Measurements from ENCODE around the gene HSF5. TPM values are rescaled to one million over a fixed set of nuclear protein-coding genes. Genes with fewer than 3 reads are reported as not detected.

HSF5 gene
- under 0.01 TPM in 2 replicates for total RNA-seq

GRCh38 chr17:58487589-58488427, at the start of gene HSF5:
Gene HSF5 (minus strand): TSS chr17:58488408. CDS start chr17:58488274, 134 bp downstream.

GRCh38 chr17:58513965-58514769, 26.0 kb upstream of the HSF5 start, which contains the start of gene MTMR4:
Gene MTMR4 (minus strand): TSS chr17:58514638. CDS start chr17:58514407, 231 bp downstream.

GRCh38 chr17:58417300-58418092, 70.7 kb downstream of the HSF5 start, which contains the start of gene RNF43:
Gene RNF43 (minus strand): TSS chr17:58417534. CDS start chr17:58415577, 1,957 bp downstream.

Other genes with a start within 250 kb of the HSF5 start
- not detected in 2 replicates for gene LPO, start 249.8 kb downstream of the HSF5 start, total RNA-seq
- not detected in 2 replicates for gene MPO, start 207.5 kb downstream of the HSF5 start, total RNA-seq
- not detected in 2 replicates for gene TSPOAP1, start 159.6 kb downstream of the HSF5 start, total RNA-seq
- 49.4 and 71.9 TPM in 2 replicates for gene SUPT4H1, start 136.2 kb downstream of the HSF5 start, total RNA-seq
- gene RNF43, start 70.9 kb downstream of the HSF5 start, total RNA-seq, result 0.15 TPM in 1 of 2 replicates, not detected in the other
- gene MTMR4, start 26.2 kb upstream of the HSF5 start, total RNA-seq, result 38.8 and 50.0 TPM in 2 replicates
- gene TEX14, start 203.6 kb upstream of the HSF5 start, total RNA-seq, result under 0.01 TPM in 1 of 2 replicates, not detected in the other
- 27.9 and 39.4 TPM in 2 replicates for gene RAD51C, start 204.2 kb upstream of the HSF5 start, total RNA-seq